Islet of Langerhans (tissue), 1 donor: ENCODE measurements around the gene HNRNPU.

Experiments used
- FAIRE-seq: peaks from one replicate; lab custom pipeline; 2011; peaks lifted over from hg19 to GRCh38; lab: Jason Lieb, UNC

The HNRNPU gene

GRCh38 chr1:244802041-244802440 lies 62.3 kb downstream of the HNRNPU start:
- no peak for FAIRE-seq

DNA sequence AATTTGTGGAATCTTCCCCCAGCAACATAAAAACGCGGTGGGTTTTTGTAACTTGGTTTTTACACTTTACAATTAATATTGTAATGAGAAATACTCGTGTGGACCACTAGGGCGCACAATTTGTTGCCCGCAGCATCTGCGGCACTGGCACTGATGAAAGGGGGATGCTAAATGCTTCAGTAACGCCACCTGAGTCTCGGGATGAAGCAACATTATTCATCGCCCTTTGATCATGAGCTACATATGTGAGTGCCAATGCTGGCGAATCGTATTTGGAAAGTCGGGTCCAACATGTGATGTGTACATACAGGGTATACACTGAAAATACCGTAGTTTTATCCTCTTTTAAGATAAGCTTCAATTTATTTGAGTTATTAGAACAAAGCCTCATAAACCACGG lies 63.1 kb downstream of the HNRNPU start:
- FAIRE-seq = no peak

DNA sequence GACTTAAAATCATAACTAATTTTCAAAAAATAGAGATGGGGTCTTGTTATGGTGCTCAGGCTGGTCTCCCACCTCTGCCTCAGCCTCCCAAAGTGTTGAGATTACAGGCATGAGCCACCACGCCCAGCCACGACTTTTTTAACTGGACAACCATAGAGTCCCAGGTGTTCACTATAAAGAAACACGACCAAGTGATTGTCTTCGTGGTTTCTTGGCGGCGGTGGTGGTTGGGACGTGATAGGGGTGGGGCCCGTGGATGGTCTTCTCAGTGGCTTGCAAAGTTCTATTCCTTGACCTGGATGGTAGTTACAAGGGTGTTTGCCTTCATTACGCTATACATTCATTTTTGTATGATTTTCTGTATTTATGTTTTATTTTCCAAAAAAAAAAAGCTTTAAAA lies 63.5 kb downstream of the HNRNPU start:
- no peak for FAIRE-seq
